ENCODE results near the gene NGB.
"Not testable (repeated sequence)": the region's sequence is repeated elsewhere in the genome, so short reads cannot be mapped to it uniquely, and the experiment has no call there.

The NGB gene

DNA sequence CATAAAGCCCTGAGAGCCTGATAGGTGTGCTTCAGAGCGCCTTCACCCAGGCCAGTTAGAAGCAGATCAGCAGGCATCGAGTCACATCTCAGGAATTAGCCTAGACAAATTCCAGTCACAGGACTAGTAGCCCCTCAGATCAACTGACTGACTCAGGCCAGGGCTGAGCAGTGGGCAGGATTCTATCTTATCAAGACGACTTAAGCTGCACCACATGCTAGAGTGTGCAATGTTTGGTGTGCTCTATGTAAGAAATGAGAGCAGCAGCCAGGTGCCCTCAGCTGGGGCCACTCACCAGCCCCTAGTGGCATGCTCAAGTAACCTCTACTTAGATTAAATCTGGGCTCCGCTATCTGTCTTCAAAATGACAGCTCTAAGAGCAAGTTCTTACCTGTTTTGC lies 19.7 kb upstream of the NGB start:
- DNase-seq, result no peak

GRCh38 chr14:77286576-77286975 lies 15.6 kb upstream of the NGB start:
- DNase-seq, result no peak

- no peak for DNase-seq
Observed at GRCh38 chr14:77284466-77284865, 13.5 kb upstream of the NGB start.

DNA sequence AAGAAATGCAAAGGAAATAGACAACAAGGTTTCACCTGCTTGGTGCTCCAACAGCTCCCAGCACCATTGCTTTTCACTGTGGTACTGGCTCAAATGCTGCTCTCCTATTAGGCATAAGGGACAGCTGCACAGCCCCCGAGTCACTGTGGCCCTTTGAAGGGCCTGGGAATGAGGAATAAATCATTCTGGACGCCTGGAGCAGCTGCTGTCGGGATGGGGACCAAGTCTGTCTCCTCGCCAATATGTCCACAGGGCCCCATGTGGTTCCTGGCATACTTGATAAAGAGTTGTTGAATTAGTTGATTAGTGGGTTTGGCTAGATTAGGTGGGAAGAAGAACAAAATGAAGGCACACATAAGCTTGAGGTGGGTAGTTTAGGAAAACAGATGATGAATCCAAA lies 13.1 kb upstream of the NGB start:
- DNase-seq, result no peak

- no peak for DNase-seq
Observed at GRCh38 chr14:77281852-77282410, 10.9 kb upstream of the NGB start.

DNA sequence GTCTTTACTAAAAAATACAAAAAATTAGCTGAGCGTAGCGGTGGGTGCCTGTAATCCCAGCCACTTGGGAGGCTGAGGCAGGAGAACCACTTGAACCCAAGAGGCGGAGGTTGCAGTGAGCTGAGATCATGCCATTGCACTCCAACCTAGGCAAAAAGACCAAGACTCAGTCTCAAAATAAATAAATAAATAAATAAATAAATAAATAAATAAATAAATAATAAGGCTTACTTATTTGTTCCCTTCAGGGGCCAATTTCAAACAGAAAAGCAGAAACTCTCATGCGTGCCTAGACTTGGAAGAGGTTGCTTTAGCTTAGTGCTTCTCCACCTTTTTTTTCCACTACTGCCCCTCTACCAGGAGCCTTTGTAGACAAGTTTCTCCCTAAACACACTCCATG lies 9.9 kb upstream of the NGB start:
- not testable (repeated sequence) for DNase-seq

GRCh38 chr14:77279719-77280118 lies 8.7 kb upstream of the NGB start:
- no peak for DNase-seq

- DNase-seq, result no peak
Observed at GRCh38 chr14:77278461-77279230, 7.6 kb upstream of the NGB start.

GRCh38 chr14:77276959-77277358 lies 6.0 kb upstream of the NGB start:
- DNase-seq, result no peak

DNA sequence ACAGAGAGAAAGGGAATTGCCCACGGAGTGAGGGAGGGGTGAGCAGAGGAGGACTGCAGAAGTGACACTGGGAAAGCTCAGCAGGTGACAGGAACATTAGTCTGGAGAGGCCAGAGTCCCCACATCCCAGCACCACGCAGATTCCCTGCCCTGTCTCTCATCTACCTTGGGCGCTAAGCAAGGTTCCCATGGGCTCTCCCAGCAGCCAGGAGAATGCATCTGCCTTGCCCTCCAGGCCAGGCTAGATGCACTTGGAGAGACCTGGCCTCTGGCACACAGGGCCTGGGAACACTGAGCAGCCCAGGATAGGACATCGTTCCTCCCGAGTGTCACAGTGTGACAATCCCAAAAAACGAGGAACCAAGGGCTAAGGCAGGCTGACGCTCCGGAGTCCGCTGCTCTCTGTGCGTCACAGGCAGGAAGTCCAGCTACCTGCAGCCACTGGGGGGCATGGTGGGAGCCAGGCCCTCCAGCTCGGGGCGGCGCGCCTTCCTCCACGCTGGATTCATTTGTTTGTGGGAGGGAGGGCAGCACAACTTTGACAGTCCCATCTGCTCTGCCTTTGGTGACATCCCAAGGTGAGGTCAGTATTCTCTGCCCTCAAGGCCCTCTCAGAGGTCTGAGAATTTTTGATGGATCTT lies 5.4 kb upstream of the NGB start:
- no peak for DNase-seq

DNA sequence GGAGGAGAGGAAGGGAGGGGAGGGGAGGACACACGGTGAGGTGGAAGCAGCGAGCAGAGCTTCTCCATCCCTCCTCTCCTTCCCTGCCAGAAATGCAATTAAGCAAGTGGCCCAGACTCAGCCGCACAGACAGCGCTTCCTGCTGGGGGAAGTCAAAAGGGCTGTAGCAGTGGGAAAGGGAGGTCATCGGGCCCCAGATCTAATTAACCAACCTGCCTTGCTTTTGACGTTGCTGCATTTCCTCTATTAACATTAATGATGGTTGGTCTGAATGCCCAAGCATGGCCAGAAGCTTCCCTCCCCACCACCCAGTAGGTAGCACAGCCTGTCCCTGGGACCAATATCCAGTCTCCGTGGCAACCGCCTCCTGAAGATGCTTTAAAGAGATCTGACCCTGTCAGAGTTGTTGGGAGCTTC lies 4.6 kb upstream of the NGB start:
- no peak for DNase-seq

- no peak for DNase-seq
Observed at GRCh38 chr14:77275041-77275580, 4.1 kb upstream of the NGB start.

GRCh38 chr14:77273796-77274195 lies 2.8 kb upstream of the NGB start:
- DNase-seq, result no peak

DNA sequence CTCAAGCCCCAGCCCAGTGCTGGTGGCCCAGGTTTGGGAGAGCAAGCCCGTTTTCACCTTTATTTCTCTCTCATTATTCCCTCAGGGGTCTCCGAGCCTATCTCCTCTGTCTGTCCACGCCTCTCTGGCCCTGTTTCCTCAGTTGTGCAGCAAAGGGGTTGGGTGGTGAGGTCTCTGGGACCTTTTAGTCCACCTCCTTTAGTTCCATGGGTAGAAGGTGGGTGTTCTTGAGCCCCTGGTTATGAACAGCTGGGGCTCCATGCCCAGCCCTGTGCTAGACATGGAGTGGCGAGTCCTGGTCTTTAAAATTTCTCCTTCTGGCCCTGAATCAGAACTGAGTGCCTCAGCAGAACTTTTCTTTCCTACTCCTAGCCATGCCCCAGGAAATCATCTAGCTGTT lies 1.3 kb upstream of the NGB start:
- no peak for DNase-seq

GRCh38 chr14:77270361-77271112 lies 469 bp downstream of the NGB start:
- no peak for DNase-seq

- DNase-seq, result no peak
Observed at GRCh38 chr14:77268989-77269600, 1.9 kb downstream of the NGB start.

GRCh38 chr14:77267937-77268699 lies 2.9 kb downstream of the NGB start:
- DNase-seq, result no peak

- DNase-seq, result no peak
Observed at GRCh38 chr14:77266336-77266735, 4.7 kb downstream of the NGB start.

GRCh38 chr14:77265561-77266335 lies 5.3 kb downstream of the NGB start:
- DNase-seq, result no peak

GRCh38 chr14:77265187-77265515 lies 5.9 kb downstream of the NGB start:
- DNase-seq, result no peak

GRCh38 chr14:77264466-77265186 lies 6.4 kb downstream of the NGB start:
- DNase-seq, result no peak
